Prostate gland (tissue), 2 donors: ENCODE results near the gene RECK.

Experiments used
- CTCF ChIP-seq, 4 experiments: fragments of 200-600 bp in 2 of 4; fragments of 450-650 bp in 2 of 4; sonication (generic) in 2 of 4; IDR thresholded peaks; 1 replicate in 3 of 4; 2 replicates in 1 of 4; pipeline ENCODE4 v1.5.1; 2016 to 2019; ENCODE audit warnings: antibody characterized with exemption in 4 of 4, mild to moderate bottlenecking in 2 of 4, moderate library complexity in 2 of 4
- POLR2AphosphoS5 ChIP-seq: sonication (generic); formaldehyde crosslinking; IDR thresholded peaks from one replicate; pipeline ENCODE4 v1.6.1; 2017; ENCODE audit warnings: antibody characterized with exemption

DNA sequence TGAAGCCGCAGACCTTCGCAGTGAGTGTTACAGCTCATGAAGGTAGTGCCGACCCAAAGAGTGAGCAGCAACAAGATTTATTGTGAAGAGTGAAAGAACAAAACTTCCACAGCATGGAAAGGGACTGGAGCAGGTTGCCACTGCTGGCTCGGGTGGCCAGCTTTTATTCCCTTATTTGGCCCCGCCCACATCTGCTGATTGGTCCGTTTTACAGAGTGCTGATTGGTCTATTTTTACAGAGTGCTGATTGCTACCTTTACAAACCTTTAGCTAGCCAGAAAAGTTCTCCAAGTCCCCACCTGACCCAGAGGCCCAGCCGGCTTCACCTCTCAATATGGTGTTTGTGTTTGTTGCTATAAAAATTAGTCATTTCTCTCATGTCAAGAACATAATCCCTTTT is 49.7 kb downstream of the RECK start:
- TF ChIP-seq CTCF (IDR thresholded peaks at IDR 0.05) (no peak), POLR2AphosphoS5 (no peak)
